GM19240 (cell line): ENCODE measurements around the gene TRABD2A.
A peak's percentile ranks its signal among the peaks of the same experiment; 100 is the strongest.

Experiments used
- DNase-seq: peaks from one replicate; pipeline ENCODE4 v3.0.0; 2011; ENCODE audit warnings: low spot score; ENCODE audit not compliant: insufficient read length

The TRABD2A gene

DNA sequence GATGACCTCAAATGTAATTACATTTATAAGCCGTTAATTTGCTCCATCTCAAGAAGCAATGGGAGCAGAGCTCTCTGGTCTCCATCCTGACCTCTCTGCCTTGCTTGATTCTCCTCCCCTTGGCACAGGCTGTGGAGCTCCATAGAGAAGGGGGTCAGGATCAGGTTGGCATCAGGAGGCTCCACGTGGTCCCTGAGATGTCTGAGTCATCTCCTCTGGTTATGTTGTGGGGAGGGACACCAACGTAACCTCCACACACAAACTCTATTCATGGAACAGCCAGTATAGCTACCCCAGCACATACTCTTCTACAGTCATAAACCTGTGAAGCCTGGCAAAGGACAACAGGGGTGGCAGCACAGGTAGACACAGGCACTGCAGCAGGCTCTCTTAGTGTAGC is 29.0 kb downstream of the TRABD2A start:
- no peak for DNase-seq

GRCh38 chr2:84850471-84850870 is 30.4 kb downstream of the TRABD2A start:
- no peak for DNase-seq

DNA sequence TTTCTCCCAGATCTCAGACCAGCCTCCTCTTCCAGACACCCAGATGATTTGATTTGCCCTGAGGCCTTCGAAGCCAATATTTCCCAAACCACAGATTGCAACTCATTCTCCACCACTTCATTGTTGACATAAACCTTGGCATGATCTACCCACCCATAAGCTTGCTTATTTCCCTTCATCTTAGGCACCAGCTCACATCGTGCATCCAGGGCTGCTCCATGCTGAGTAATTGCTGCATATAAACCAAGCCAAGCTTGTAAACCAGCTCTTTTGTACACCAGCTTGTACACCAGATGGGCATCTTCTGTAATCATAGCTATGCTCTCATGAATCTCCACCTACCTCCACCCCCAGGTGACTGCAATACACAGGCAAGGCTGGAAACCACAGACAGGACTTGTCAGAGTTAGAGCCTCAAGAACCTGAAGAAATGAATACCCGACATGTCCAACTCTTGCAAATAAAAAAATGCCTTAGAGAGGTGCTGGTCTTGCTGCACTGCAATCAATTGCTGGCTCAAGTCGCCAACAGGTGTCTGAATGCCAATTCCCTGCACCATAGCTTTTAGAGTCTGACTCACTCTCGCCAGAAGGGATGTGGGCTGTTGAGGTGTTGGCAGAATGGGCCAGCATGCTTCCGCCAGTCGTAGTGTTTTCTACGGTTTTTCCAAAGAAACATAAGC is 31.5 kb downstream of the TRABD2A start:
- no peak for DNase-seq

GRCh38 chr2:84847326-84848050 is 33.4 kb downstream of the TRABD2A start:
- no peak for DNase-seq

DNA sequence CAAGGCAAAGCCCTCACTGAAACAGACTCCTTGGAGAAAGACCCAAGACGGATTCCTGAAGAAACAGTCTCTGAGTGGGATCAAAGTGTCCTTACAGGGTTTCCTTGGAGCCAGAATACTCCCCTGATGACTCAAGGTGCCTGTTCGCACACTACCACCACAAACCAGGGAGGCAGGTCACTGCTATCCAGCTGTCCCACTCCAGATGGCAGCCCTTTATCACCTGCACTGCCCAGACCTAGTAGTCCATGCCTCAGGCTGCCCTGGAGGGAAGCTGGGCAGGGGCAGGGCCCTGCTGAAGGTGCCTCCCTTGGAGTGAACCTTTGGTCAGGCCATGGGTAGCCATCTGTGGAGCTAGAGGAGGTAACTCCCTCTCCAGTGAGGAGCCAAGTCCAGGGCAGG is 34.1 kb downstream of the TRABD2A start:
- no peak for DNase-seq

- DNase-seq = no peak
Observed at GRCh38 chr2:84846041-84846663, 34.7 kb downstream of the TRABD2A start.

DNA sequence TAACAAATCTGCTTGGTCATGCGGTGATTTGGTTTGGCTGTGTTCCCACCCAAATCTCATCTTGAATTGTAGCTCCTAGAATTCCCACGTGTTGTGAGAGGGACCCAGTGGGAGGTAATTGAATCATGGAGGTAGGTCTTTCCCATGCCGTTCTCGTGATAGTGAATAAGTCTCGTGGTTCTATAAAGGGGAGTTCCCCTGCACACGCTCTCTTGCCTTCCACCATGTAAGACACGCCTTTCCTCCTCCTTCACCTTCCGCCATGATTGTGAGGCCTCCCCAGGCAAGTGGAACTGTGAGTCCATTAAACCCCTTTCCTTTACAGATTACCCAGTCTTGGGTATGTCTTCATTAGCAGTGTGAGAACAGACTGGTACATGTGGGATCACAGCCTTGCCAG is 36.7 kb downstream of the TRABD2A start:
- no peak for DNase-seq

DNA sequence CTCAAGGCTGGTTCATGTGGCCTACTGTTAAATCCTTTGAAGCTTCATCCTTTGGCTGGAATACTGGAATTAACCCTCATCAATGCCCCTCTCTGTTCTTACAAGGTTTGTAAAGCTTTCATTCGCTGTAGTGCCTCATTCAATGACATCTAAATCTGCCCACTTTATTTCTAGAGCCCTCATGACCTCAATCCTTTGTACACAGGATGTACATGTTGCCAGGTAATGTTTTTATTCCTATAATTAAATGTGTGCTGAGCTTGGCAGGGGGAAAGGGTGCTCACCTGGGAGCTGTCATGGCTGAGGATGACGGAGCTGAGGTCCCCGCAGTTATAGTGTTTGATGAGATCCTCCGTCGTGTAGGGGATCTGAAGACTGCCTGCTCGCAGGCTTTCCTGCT is 39.3 kb downstream of the TRABD2A start:
- DNase-seq = no peak

- DNase-seq = no peak
Observed at GRCh38 chr2:84840306-84840705, 40.6 kb downstream of the TRABD2A start.

- no peak for DNase-seq
Observed at GRCh38 chr2:84839851-84840250, 41.0 kb downstream of the TRABD2A start.

DNA sequence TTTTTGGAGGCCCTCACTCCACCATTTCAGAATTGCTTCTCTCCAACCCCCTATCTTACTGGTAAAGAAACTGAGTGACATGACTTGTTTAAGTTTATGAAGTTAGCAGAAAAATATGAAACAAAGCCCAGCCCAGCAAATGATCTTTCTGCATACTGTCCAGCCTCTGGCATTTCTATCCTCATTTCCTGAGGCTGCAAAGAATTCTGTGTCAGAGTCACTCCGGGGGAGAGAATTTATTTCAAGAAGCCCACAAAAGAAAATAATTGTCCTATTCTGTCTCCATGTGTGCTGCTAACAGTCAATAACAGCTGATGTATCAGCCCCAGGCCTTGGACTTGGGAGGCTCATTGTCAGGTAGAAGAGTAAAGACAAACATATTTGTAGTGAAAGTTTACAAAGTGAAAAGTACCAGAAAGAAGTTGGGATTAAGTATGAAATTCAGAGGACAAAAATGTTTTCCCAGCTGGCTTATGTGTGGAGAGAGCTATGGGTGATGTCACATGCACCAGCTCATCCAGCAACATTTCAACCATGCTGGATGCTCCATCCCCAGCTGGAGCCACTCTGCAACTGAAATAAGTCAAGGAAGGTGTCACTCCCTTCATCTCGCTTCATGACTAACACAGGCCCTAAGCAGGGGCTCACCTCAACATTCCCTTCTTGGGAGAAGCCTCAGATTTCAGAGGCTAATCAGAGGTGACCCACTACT is 42.3 kb downstream of the TRABD2A start:
- no peak for DNase-seq

DNA sequence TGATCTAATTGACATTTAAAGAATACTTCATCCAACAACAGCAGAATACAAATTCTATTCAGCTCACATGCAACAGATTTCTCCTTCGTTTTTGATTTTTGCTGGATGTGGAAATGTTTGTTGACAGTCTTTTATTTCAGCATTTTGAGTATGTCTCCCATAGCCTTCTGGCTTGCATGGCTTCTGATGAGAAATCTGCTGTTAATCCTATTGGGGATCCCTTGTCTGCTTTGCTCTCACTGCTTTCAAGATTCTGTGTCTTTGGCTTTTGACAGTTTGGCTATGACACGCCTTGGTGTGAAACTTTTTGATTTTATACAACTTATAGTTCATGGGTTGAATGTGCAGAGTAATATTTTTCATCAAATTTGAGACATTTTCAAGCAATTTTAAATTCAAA is 44.7 kb downstream of the TRABD2A start:
- DNase-seq = no peak

DNA sequence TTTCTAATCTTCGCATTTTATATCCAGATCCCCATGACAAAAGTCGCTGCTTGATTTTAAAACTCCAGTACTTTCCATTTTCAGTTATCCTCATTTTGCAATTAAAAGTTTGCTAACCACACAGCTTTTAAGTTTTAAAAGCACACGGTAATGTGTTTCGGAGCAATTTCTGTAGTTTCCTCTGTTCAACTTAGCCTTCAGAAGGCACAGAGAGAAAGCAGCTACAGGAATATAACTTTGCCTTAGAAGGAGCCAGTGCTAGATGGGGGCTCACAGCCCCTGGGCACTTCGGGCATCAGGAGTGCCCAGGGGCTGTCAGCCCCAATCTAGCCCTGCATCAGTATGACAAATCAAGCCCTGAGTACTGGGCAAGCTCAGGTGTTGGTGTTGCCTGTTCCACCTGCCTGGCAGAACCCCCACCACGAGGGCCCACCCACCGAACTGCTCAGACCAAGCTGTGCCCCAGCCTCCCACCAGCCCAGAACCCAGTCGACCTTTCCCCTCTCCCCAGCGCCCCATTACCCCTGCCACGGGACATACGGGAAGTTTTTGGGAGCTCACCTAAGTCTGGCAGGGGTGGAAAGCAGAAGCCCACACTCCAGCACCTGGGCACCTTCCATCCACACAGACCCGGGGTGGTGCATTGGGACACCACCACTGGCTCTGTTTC is 47.3 kb downstream of the TRABD2A start:
- DNase-seq = no peak

GRCh38 chr2:84832772-84833461 is 48.0 kb downstream of the TRABD2A start:
- peak; percentile 28 for DNase-seq

DNA sequence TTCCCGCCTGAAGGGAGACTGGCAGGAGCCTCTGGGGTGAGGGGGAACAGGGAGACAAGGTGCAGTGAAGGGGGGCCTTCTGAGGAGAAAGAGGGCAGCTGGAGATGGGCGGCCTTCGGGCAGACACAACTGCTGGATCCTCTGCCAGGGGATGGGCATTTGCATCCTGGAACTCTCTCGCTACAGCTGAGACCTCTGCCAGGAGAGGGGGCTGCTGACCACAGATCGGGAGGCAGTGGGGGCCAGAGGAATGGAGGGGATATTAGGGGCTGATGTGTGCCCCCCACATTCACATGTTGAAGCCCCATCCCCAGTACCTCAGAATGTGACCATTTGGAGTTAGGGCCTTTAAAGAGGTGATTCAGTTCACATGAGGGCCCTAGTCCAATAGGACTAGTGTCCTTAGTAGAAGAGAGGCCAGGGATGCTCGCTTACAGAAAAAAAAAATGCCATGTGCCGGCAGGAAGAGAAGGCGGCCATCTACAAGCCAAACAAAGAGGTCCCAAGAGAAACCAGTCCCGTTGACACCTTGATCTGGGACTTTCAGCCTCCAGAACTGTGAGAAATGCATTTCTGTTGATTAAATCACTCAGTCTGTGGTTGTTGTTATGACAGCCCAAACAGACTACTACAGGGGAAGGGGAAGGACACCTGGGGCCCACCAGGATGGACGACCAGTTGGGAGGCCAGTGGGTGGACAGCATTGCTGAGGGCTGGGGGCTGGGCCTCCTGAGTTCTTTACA is 50.0 kb downstream of the TRABD2A start:
- no peak for DNase-seq

GRCh38 chr2:84830095-84830494 is 50.8 kb downstream of the TRABD2A start:
- no peak for DNase-seq

DNA sequence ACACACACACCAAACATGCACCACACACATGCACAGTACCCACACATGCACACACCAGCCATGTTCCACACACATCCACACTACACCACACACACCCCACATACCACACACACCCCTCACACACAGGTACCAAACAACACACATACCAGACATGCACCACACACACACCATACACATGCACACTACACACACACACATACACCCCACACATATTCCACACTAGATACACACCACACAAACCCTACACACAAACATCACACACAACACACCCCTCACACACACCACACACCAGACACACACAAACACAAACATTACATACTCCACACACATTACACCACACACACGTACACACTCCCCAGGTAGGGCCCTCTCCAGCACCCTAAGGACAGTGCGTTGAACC is 51.2 kb downstream of the TRABD2A start:
- DNase-seq = no peak

GRCh38 chr2:84827978-84828575 is 52.8 kb downstream of the TRABD2A start:
- DNase-seq = no peak

- DNase-seq = no peak
Observed at GRCh38 chr2:84823788-84824187, 57.1 kb downstream of the TRABD2A start.

DNA sequence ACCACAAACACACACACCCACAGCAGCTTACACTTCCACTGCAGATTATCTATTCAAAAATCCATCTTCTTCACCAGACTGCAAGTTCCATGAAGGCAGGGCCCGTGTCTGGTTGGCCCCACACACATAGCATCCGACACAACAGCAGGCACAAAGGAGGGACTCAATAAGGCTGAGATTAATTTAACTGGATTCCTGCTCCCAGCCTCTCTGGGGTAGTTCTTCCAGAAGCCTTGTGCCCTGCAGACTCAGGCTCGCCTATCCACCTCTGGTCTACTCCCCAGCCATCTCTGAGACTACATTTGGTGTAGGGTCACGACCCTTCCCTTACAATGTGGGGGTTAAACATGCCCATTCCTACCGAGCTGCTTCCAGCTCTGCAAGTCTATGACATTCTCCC is 57.7 kb downstream of the TRABD2A start:
- no peak for DNase-seq
